CD4-positive, alpha-beta T cell treated with Interleukin-17A for 4 hours (primary cell): ENCODE measurements around the gene GORASP2.

Source experiments
- DNase-seq: peaks from one replicate; pipeline ENCODE4 v3.0.0-alpha.2; 2020; ENCODE audit warnings: mixed read lengths

The GORASP2 gene

GRCh38 chr2:171008550-171009205 lies 79.6 kb downstream of the GORASP2 start:
- DNase-seq: no peak

GRCh38 chr2:171009386-171009785 lies 80.3 kb downstream of the GORASP2 start:
- no peak for DNase-seq

GRCh38 chr2:171013851-171014250 lies 84.8 kb downstream of the GORASP2 start:
- DNase-seq: no peak

- DNase-seq: no peak
Observed at GRCh38 chr2:171016125-171016524, 87.1 kb downstream of the GORASP2 start.
